AG04449 (cell line): Measurements from ENCODE around the gene ULK4.

ENCODE experiments used
- CTCF ChIA-PET: fragments of 350-600 bp; formaldehyde crosslinking; extraction: SDS; loops from one replicate; lab custom pipeline; 2021; ENCODE audit warnings: antibody characterized with exemption; lab: Yijun Ruan, JAX
- POLR2A ChIA-PET: fragments of 400-600, 350-600 bp; formaldehyde crosslinking; extraction: SDS; loops from one replicate; lab custom pipeline; 2020; ENCODE audit warnings: antibody characterized with exemption, inconsistent platforms; lab: Yijun Ruan, JAX
- DNase-seq: peaks from one replicate; pipeline ENCODE4 v3.0.0-alpha.2; 2010; ENCODE audit warnings: low read depth, low spot score
- H3K4me3 ChIP-seq: 2 replicates; pipeline ENCODE4 v1.5.1; 2011; ENCODE audit warnings: low read depth, mild to moderate bottlenecking, control low read depth, low read length
- CTCF ChIP-seq: IDR thresholded peaks from one replicate; pipeline ENCODE4 v1.5.1; 2011; ENCODE audit warnings: mild to moderate bottlenecking, moderate library complexity, low read length, control low read depth, inconsistent platforms; ENCODE audit not compliant: insufficient read depth; ENCODE audit errors: missing control alignments

The ULK4 gene

GRCh38 chr3:41478278-41478677, 483.6 kb downstream of the ULK4 start:
- POLR2A ChIA-PET = no interaction called here
- CTCF ChIA-PET = no interaction called here

GRCh38 chr3:41477399-41478014, 484.4 kb downstream of the ULK4 start:
- CTCF ChIA-PET = no interaction called here
- DNase-seq = no peak
- TF ChIP-seq CTCF = no peak
- H3K4me3 ChIP-seq = no peak overlapping the region
- POLR2A ChIA-PET = no interaction called here

More at GRCh38 chr3:41478278-41478677, 483.6 kb downstream of the ULK4 start:
- H3K4me3 ChIP-seq = no peak overlapping the region
- no peak for DNase-seq
- TF ChIP-seq CTCF = no peak

GRCh38 chr3:41469083-41469482, 492.8 kb downstream of the ULK4 start:
- ChIA-PET CTCF (no interaction called here), POLR2A (no interaction called here)
- TF ChIP-seq CTCF = no peak

GRCh38 chr3:41467481-41467880, 494.4 kb downstream of the ULK4 start:
- CTCF ChIA-PET = no interaction called here
- H3K4me3 ChIP-seq = no peak overlapping the region
- POLR2A ChIA-PET = no interaction called here
- TF ChIP-seq CTCF = no peak
- no peak for DNase-seq

More at GRCh38 chr3:41469083-41469482, 492.8 kb downstream of the ULK4 start:
- no peak overlapping the region for H3K4me3 ChIP-seq
- DNase-seq = no peak

- no peak for DNase-seq
- CTCF ChIA-PET = interaction anchor here (1.1 kb wide), 1 partner anchor 10 kb away, joined by 3 read pairs; no protein-coding TSS in a partner anchor
These were observed 497.0 kb downstream of the ULK4 start for GRCh38 chr3:41464858-41465257.

GRCh38 chr3:41464401-41464800, 497.5 kb downstream of the ULK4 start:
- no peak overlapping the region for H3K4me3 ChIP-seq
- TF ChIP-seq CTCF = no peak
- POLR2A ChIA-PET = no interaction called here
- CTCF ChIA-PET = interaction anchor here (1.1 kb wide), 1 partner anchor 10 kb away, joined by 3 read pairs; no protein-coding TSS in a partner anchor
- DNase-seq = no peak

More at GRCh38 chr3:41464858-41465257, 497.0 kb downstream of the ULK4 start:
- POLR2A ChIA-PET = no interaction called here
- TF ChIP-seq CTCF = no peak
- H3K4me3 ChIP-seq = no peak overlapping the region
